Testis (tissue), 3 donors: ENCODE results near the gene OR56A3. TPM values are rescaled to one million over a fixed set of nuclear protein-coding genes. Genes with fewer than 3 reads are reported as not detected.

Experiments
- DNase-seq: peaks from one replicate; pipeline ENCODE4 v3.0.0-alpha.2; 2019
- H3K27ac ChIP-seq, 2 donors: fragments of 200-600 bp; sonication (generic); one replicate each; pipeline ENCODE4 v1.5.1; 2019
- H3K27me3 ChIP-seq: fragments of 200-600 bp; sonication (generic); one replicate; pipeline ENCODE4 v1.5.1; 2019
- H3K36me3 ChIP-seq: fragments of 200-600 bp; sonication (generic); one replicate; pipeline ENCODE4 v1.5.1; 2017; ENCODE audit warnings: low read depth; ENCODE audit errors: missing control alignments
- H3K4me1 ChIP-seq: fragments of 200-600 bp; sonication (generic); one replicate; pipeline ENCODE4 v1.5.1; 2019
- H3K4me3 ChIP-seq, 2 donors: fragments of 200-600 bp; sonication (generic); one replicate each; pipeline ENCODE4 v1.5.1; 2017 to 2019
- H3K9me3 ChIP-seq: fragments of 200-600 bp; sonication (generic); one replicate; pipeline ENCODE4 v1.5.1; 2017
- CTCF ChIP-seq, 3 experiments: fragments of 450-650 bp in 2 of 3; fragments of 200-600 bp in 1 of 3; sonication (generic) in 1 of 3; IDR thresholded peaks; one replicate each; pipeline ENCODE4 v1.5.1; 2016 to 2019; ENCODE audit warnings: antibody characterized with exemption in 3 of 3, mild to moderate bottlenecking in 2 of 3, moderate library complexity in 1 of 3
- POLR2A ChIP-seq: fragments of 450-650 bp; IDR thresholded peaks from one replicate; pipeline ENCODE4 v1.6.1; 2017; ENCODE audit warnings: antibody characterized with exemption, mild to moderate bottlenecking, moderate library complexity
- WGBS, 2 donors: methylation state at CpG; one replicate each; pipeline ENCODE4 v1.1.5; 2018; 5-methylcytosine and 5-hydroxymethylcytosine counted together
- intact Hi-C: fragments of 100-400 bp; cut with DNase I; formaldehyde crosslinking; loops from one replicate; pipeline ENCODE4 v1.15.1; 2023; ENCODE audit warnings: low total_unique reads
- polyA plus RNA-seq: library from polyadenylated mRNA; stranded (reverse); fragments of 350-450 nt; fragmentation: Illumina TruSeq; extraction: RNeasy Lipid Tissue Mini Kit (QIAGEN cat#74804); gene quantifications from one replicate; pipeline ENCODE4 v1.2.3, GENCODE V29; 2014; ENCODE audit warnings: low read depth, low replicate concordance; ENCODE audit not compliant: insufficient read depth
- total RNA-seq, 2 donors: library from RNA; depleted of rRNA; stranded (reverse); fragments of >200 nt; gene quantifications; one replicate each; pipeline ENCODE4 v1.2.3, GENCODE V29; 2016

Gene OR56A3
- total and polyA plus RNA-seq, 3 donors from 2014 or later, result 0.87 to 1.0 (median 0.90) TPM

- no peaks in the 10 kb centered on the region for H3K36me3 ChIP-seq
- TF ChIP-seq CTCF (IDR thresholded peaks at IDR 0.05) (no peak), POLR2A (no peak)
- DNase-seq, result no peak
- no peak overlapping the region for H3K4me3 ChIP-seq
- no peak overlapping the region for H3K27ac ChIP-seq
- intact Hi-C loops, result no loop called here
- H3K27me3 ChIP-seq, result no peaks in the 10 kb centered on the region
- 77 to 79% methylated on average over 2 of the region's 2 CpGs for WGBS, 2 donors
- H3K4me1 ChIP-seq, result no peaks in the 10 kb centered on the region
- H3K9me3 ChIP-seq, result no peaks in the 10 kb centered on the region
Observed at GRCh38 chr11:5966958-5967357, 24.9 kb downstream of the OR56A3 start.

GRCh38 chr11:5967708-5968107, 25.7 kb downstream of the OR56A3 start:
- no peak overlapping the region for H3K4me3 ChIP-seq
- intact Hi-C loops, result no loop called here

GRCh38 chr11:5968394-5968793, 26.3 kb downstream of the OR56A3 start, which contains the start of gene OR56A5:
Gene OR56A5 (minus strand): TSS chr11:5968494. CDS start chr11:5968494, 0 bp downstream.
- intact Hi-C loops, result no loop called here
- TF ChIP-seq POLR2A, result no peak
- no peak for TF ChIP-seq CTCF (IDR thresholded peaks at IDR 0.05)
- H3K4me3 ChIP-seq, result no peak within 1 kb of the TSS
- H3K27me3 ChIP-seq, result no peaks in the 10 kb centered on the region
- H3K4me1 ChIP-seq, result no peaks in the 10 kb centered on the region
- DNase-seq, result no peak
- H3K9me3 ChIP-seq, result no peaks in the 10 kb centered on the region
- H3K36me3 ChIP-seq, result no peaks in the 10 kb centered on the region
- no peak within 1 kb of the TSS for H3K27ac ChIP-seq

More at GRCh38 chr11:5967708-5968107, 25.7 kb downstream of the OR56A3 start:
- no peaks in the 10 kb centered on the region for H3K9me3 ChIP-seq
- no peak for DNase-seq
- TF ChIP-seq POLR2A (no peak), CTCF (IDR thresholded peaks at IDR 0.05) (no peak)
- 51 to 83% methylated on average over 3 of the region's 3 CpGs for WGBS, 2 donors
- H3K27me3 ChIP-seq, result no peaks in the 10 kb centered on the region
- H3K27ac ChIP-seq, result no peak overlapping the region
- no peaks in the 10 kb centered on the region for H3K36me3 ChIP-seq
- no peaks in the 10 kb centered on the region for H3K4me1 ChIP-seq

- Histone ChIP-seq H3K27me3 (no peaks in the 10 kb centered on the region), H3K27ac (no peak overlapping the region), H3K4me1 (no peaks in the 10 kb centered on the region), H3K36me3 (no peaks in the 10 kb centered on the region), H3K4me3 (no peak overlapping the region), H3K9me3 (no peaks in the 10 kb centered on the region)
- TF ChIP-seq CTCF (IDR thresholded peaks at IDR 0.05) (no peak), POLR2A (no peak)
- intact Hi-C loops, result no loop called here
- no peak for DNase-seq
- WGBS, 2 donors, result 70 to 88% methylated on average over 1 of the region's 1 CpG
Observed at GRCh38 chr11:5973530-5973929, 31.5 kb downstream of the OR56A3 start.

GRCh38 chr11:5983443-5983842, 41.4 kb downstream of the OR56A3 start:
- H3K36me3 ChIP-seq, result no peaks in the 10 kb centered on the region
- no peak for DNase-seq
- intact Hi-C loops, result no loop called here
- no peaks in the 10 kb centered on the region for H3K4me1 ChIP-seq
- H3K27ac ChIP-seq, result no peak overlapping the region
- no peak overlapping the region for H3K4me3 ChIP-seq
- TF ChIP-seq CTCF (IDR thresholded peaks at IDR 0.05), result no peak
- no peak for TF ChIP-seq POLR2A
- H3K9me3 ChIP-seq, result no peaks in the 10 kb centered on the region
- no peaks in the 10 kb centered on the region for H3K27me3 ChIP-seq
- WGBS, 2 donors, result 60 to 69% methylated on average over 1 of the region's 1 CpG
